Central memory CD8-positive, alpha-beta T cell (primary cell): Measurements from ENCODE around the gene ELOVL1.
A peak's percentile ranks its signal among the peaks of the same experiment; 100 is the strongest.
"Not testable (repeated sequence)": the region's sequence is repeated elsewhere in the genome, so short reads cannot be mapped to it uniquely, and the experiment has no call there.

Source experiments
- ATAC-seq: fragments of 150-1000 bp; cut with Tn5 transposase; replicated peaks from 2 replicates; pipeline ENCODE4 v1.10.0; 2022; ENCODE audit warnings: mild to moderate bottlenecking, moderate FRiP score, moderate number of reproducible peaks; ENCODE audit not compliant: poor library complexity, severe bottlenecking; ENCODE audit errors: extremely low read depth
- DNase-seq, 2 donors: peaks; one replicate each; pipeline ENCODE4 v3.0.0; 2021; ENCODE audit warnings: low spot score in 2 of 2
- H3K27ac Mint-ChIP-seq: one replicate; pipeline ENCODE4 v1.8.0; 2022; ENCODE audit warnings: low read depth, mild to moderate bottlenecking, moderate library complexity, mixed read lengths
- H3K27me3 Mint-ChIP-seq: one replicate; pipeline ENCODE4 v1.8.0; 2022; ENCODE audit warnings: mixed read lengths
- H3K36me3 Mint-ChIP-seq: one replicate; pipeline ENCODE4 v1.8.0; 2022; ENCODE audit warnings: mild to moderate bottlenecking, moderate library complexity, mixed read lengths; ENCODE audit not compliant: insufficient read depth
- H3K4me1 Mint-ChIP-seq: one replicate; pipeline ENCODE4 v1.8.0; 2022; ENCODE audit warnings: mixed read lengths
- H3K4me3 Mint-ChIP-seq: one replicate; pipeline ENCODE4 v1.8.0; 2022; ENCODE audit warnings: mild to moderate bottlenecking, moderate library complexity, mixed read lengths
- H3K9me3 Mint-ChIP-seq: one replicate; pipeline ENCODE4 v1.8.0; 2022; ENCODE audit warnings: mixed read lengths

ELOVL1 gene

DNA sequence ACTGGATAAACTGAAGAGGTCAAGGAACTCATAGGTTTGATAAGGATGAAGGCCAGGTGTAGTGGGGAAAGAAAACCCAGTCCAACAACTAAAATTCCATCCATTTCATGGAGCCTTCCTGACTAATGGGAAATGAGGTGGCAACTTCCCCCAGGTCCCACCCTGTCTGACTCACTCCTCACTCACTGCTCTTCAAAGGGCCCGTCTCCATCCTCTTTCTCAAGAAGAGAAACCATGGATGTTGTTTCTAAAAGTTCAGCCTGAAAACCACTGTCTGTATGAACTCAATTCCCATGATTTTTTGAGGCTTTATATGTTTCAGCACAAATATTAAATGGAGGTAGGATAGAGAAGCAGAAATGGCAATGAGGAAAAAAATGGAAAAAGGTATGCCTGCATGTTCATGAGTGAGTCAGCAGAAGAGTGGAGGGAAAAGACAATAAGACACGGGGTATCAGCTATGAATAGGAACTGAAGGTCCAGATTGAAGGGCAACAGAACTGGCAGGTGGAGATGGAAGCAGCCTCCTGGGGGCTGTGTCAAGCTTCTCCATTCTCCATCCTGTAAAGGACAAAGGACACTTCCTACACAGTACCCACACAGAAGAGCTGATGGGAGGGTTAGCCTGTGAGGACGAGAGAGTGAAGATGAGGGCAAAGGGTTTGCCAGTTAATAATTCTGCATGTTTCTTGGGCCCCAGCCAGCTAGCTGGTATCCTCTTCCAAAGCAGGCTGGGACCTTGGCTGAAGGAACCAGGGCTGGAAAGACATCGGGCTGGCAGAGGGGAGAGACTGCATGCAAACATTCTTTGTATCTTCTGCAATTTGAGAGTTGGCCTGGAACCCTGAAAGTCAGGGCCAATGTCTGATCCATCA, 5.5 kb upstream of the ELOVL1 start:
- no peak overlapping the region for H3K27ac Mint-ChIP-seq
- no peaks in the 10 kb centered on the region for H3K9me3 Mint-ChIP-seq
- H3K27me3 Mint-ChIP-seq, result no peaks in the 10 kb centered on the region
- DNase-seq (no peak), ATAC-seq (no peak)
- no peak overlapping the region for H3K4me3 Mint-ChIP-seq
- peaks cover 18% of the 10 kb centered on the region for H3K4me1 Mint-ChIP-seq
- peaks cover 1% of the 10 kb centered on the region for H3K36me3 Mint-ChIP-seq

DNA sequence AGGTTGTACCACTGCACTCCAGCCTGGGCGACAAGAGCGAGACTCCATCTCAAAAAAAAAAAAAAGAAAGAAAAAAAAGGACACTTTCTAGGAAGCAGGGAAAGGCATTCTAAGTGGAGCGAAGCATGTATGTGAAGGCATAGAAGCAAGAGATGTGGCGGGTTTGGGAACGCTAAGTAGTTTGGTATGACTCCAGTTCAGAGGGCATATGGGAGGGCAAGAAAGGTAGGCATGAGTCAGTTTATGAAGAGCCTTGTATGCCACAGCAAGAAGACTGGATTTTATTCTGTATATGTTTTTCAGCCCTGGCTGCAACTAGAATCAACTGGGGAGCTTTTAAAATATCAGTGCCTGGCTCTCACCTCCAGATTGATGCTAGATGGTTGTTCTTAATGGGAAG, 4.4 kb upstream of the ELOVL1 start:
- Mint-ChIP-seq H3K4me1 (peaks cover 23% of the 10 kb centered on the region), H3K36me3 (peaks cover 3% of the 10 kb centered on the region), H3K4me3 (no peak overlapping the region), H3K27ac (no peak overlapping the region), H3K27me3 (no peaks in the 10 kb centered on the region), H3K9me3 (no peaks in the 10 kb centered on the region)
- DNase-seq, result no peak
- no peak for ATAC-seq

DNA sequence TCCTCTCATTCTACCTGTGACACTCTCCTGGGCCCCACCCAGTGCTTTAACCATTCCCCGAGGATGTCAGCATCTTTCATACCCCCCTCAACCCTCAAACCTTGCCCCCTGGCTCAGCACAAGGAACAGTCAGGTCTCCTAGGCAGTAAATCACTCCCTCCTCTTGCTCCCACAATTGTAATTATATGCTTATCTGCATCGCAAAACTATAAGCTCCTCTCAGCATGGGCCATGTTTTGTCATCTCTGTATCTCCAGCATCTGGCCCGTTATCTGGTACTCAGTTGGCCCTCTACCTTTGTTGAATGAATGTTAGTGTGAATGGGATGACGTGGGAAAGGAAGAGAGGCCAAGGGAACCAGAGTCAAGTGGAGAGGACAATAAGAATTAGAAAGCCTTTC, 2.8 kb upstream of the ELOVL1 start:
- no peaks in the 10 kb centered on the region for H3K9me3 Mint-ChIP-seq
- no peak for DNase-seq
- H3K27ac Mint-ChIP-seq, result no peak overlapping the region
- no peak for ATAC-seq
- H3K36me3 Mint-ChIP-seq, result peaks cover 5% of the 10 kb centered on the region
- no peak overlapping the region for H3K4me3 Mint-ChIP-seq
- peaks cover 35% of the 10 kb centered on the region for H3K4me1 Mint-ChIP-seq
- H3K27me3 Mint-ChIP-seq, result no peaks in the 10 kb centered on the region

GRCh38 chr1:43369779-43370178, 2.0 kb upstream of the ELOVL1 start:
- not testable (repeated sequence) for H3K27ac Mint-ChIP-seq, ATAC-seq, DNase-seq, H3K4me3 Mint-ChIP-seq, H3K27me3 Mint-ChIP-seq, H3K9me3 Mint-ChIP-seq, H3K36me3 Mint-ChIP-seq
- peaks cover 39% of the 10 kb centered on the region for H3K4me1 Mint-ChIP-seq

- DNase-seq (no peak), ATAC-seq (no peak)
- no peaks in the 10 kb centered on the region for H3K27me3 Mint-ChIP-seq
- H3K4me1 Mint-ChIP-seq, result peaks cover 44% of the 10 kb centered on the region
- peaks cover 10% of the 10 kb centered on the region for H3K36me3 Mint-ChIP-seq
- H3K9me3 Mint-ChIP-seq, result no peaks in the 10 kb centered on the region
- peak overlapping the region; percentile 86 for H3K4me3 Mint-ChIP-seq
- H3K27ac Mint-ChIP-seq, result peak overlapping the region; percentile 92
These were observed 822 bp upstream of the ELOVL1 start for GRCh38 chr1:43368646-43369020.

DNA sequence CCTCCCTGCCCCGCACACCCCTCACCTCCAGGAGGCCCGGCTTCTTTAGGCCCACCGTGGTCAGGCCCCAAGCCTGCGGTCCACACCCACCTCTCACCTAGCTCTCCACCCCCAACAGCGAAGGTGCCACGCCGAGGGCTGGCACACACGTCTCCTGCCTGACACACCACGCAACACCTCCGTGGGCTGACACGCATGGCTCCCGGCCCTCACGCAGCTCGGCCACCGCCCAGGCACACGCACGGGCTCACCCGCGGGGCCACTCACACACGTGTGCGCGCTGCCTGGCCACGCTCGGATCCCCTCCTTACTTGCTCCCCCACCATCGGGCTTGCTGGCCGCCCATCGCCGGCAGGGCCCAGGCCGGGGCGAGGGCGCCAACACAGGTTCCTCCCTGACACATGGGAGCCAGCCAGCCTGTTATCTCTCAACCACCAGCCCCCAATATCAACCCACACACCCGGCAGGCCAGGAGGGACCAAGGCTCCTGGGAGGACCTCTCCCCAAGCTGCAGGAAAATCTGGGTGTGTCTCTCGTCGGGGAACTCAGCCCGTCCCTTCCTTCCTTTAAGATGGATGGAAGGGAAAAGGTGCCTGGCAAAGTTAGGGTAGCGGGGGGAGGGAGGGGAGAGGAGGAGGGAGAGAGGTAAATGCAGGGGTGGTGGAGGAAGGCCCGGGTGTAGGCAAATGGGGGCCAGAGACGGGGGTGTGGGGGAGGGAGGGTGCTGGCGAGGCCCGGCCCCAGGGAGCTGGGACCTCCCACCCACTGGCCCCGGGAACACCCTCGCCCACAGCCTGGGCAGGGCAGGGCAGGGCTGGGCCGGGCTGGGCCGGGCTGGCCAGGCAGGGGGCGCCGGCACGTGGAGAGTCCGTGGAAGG, 546 bp downstream of the ELOVL1 start:
- Mint-ChIP-seq H3K4me1 (peaks cover 44% of the 10 kb centered on the region), H3K36me3 (peaks cover 20% of the 10 kb centered on the region)
- peak in 1 of 2 donors; percentile 16 for DNase-seq

DNA sequence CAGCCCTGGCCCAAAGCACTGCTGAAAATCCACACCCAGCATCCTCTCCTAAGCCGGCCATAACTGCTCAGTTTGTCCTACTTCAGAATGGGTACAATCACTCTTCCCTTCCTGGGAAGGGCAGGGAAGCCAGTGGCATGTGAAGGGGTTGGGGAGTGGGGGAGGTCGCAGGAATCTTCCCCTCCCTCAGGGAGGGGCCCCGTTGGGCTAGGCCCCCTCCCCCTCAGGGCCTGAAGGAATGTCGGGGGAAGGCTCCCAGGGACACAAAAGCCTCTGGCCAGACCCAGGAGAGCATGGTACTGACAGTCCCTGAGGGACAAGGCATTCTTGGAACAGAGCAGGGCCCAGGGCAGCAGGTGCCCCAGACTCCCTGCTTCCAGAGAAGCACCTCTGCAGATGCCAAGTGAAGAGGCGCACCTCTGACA, 1.2 kb downstream of the ELOVL1 start:
- peak overlapping the region; percentile 97 for H3K27ac Mint-ChIP-seq
- H3K36me3 Mint-ChIP-seq, result peaks cover 20% of the 10 kb centered on the region
- DNase-seq (no peak), ATAC-seq (no peak)
- peaks cover 44% of the 10 kb centered on the region for H3K4me1 Mint-ChIP-seq
- H3K9me3 Mint-ChIP-seq, result no peaks in the 10 kb centered on the region
- no peaks in the 10 kb centered on the region for H3K27me3 Mint-ChIP-seq
- peak overlapping the region; percentile 86 for H3K4me3 Mint-ChIP-seq

More for the DNA sequence above, 546 bp downstream of the ELOVL1 start:
- peak overlapping the region; percentile 86 for H3K4me3 Mint-ChIP-seq
- H3K27me3 Mint-ChIP-seq, result no peaks in the 10 kb centered on the region
- H3K9me3 Mint-ChIP-seq, result no peaks in the 10 kb centered on the region
- peak overlapping the region; percentile 97 for H3K27ac Mint-ChIP-seq
- ATAC-seq, result peak; percentile 38

DNA sequence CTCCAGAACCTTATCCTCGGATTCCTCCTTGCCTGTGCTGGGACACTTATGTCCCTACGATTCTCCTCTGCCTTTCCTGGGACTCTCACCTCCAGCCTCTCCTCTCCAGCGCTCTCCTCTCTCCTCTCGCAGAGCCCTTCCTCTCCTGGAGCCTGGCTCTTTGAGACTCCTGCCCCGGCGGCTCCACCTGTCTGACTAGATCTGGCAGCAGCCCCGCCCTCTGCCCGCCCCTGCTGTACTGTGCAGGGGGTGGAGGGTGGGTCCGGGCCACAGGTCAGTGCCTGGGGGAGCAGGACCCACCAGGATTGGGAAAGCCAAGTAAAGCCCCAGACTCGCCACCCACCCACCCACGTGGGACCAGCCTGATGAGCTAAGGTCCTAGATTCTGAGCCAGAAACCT, 1.6 kb downstream of the ELOVL1 start:
- no peak for DNase-seq
- Mint-ChIP-seq H3K9me3 (no peaks in the 10 kb centered on the region), H3K4me3 (peak overlapping the region; percentile 86), H3K27me3 (no peaks in the 10 kb centered on the region), H3K4me1 (peaks cover 44% of the 10 kb centered on the region), H3K27ac (peak overlapping the region; percentile 97), H3K36me3 (peaks cover 20% of the 10 kb centered on the region)
- no peak for ATAC-seq

GRCh38 chr1:43365678-43366077, 2.1 kb downstream of the ELOVL1 start:
- Mint-ChIP-seq H3K36me3 (peaks cover 20% of the 10 kb centered on the region), H3K4me3 (peak overlapping the region; percentile 86), H3K4me1 (peaks cover 42% of the 10 kb centered on the region), H3K9me3 (no peaks in the 10 kb centered on the region), H3K27me3 (no peaks in the 10 kb centered on the region), H3K27ac (peak overlapping the region; percentile 97)
- ATAC-seq (no peak), DNase-seq (no peak)

DNA sequence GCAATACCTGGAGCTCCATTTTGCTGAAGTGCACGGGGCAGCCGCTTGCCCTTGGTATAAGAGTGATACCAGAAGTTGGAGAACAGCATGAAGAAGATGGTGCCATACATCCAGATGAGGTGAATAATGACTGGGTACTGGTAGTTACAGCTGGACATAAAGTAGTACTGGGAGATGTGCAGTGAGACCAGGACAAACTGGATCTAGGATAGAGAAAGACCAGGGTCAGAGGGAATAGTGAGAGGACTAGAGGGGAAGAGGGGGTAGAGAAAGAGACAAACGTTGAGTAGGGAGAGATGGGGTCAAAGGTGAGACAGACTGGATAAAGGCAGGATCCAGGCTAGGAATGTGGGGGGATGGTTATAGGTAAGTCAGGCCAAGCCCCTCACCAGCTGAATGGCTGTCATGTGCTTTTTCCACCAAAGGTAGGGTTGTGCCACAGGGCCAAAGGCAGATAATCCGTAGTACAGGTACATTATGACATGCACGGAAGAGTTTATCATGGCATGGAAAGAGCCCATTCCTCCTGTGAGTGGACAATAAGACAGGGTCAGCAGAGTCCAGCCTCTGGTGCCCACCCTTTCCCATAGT, 3.8 kb downstream of the ELOVL1 start:
- H3K36me3 Mint-ChIP-seq, result peaks cover 20% of the 10 kb centered on the region

DNA sequence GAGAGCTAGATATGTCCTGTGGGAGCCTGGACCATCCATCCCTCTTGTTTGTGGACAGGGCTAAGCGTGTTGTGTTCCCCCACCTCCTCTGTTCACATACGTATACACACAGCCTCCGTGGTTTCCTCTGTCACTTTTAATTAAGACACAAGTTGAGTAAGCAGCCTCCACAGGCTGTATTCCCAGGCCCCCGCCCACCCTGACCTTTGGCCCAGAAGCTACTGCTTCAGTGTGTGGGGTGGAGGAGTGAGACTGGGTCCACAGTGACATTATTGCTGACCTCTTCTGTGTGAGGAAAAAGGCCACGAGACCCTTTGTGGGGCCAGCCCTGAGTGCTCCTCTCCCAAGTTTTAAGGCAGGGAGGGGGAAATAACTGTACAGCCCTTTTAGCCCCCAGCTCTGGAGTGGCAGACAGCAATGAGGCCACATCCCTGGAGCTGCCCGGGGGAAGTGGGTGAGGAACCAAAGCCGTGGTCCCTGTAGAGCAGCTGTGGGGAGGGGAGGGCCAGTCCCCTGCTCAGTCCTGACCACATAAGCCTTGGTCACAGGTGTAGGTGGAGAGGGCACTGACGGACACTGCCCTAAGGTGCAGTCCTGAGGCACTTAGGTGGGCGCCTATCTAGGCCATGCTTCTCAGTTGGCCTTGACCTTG, 4.4 kb downstream of the ELOVL1 start:
- Mint-ChIP-seq H3K9me3 (no peaks in the 10 kb centered on the region), H3K4me3 (no peak overlapping the region), H3K27ac (no peak overlapping the region), H3K27me3 (no peaks in the 10 kb centered on the region), H3K36me3 (peaks cover 22% of the 10 kb centered on the region), H3K4me1 (peaks cover 48% of the 10 kb centered on the region)
- no peak for ATAC-seq
- DNase-seq, result no peak

More for the DNA sequence above, 3.8 kb downstream of the ELOVL1 start:
- Mint-ChIP-seq H3K27ac (peak overlapping the region; percentile 26), H3K27me3 (no peaks in the 10 kb centered on the region), H3K4me1 (peaks cover 47% of the 10 kb centered on the region), H3K4me3 (no peak overlapping the region), H3K9me3 (no peaks in the 10 kb centered on the region)
- DNase-seq, result no peak
- ATAC-seq, result no peak

DNA sequence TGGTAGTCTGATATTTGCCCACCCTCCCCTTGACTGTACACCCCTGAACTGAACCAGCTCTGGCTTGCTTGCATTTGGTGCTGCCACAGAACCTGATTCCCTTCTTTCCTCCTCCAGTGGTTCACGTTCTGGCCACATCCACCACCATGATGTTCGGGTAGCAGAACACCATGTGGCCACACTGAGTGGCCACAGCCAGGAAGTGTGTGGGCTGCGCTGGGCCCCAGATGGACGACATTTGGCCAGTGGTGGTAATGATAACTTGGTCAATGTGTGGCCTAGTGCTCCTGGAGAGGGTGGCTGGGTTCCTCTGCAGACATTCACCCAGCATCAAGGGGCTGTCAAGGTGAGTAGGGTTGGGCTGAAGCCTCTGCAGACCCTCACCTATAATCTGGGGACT, 7.2 kb downstream of the ELOVL1 start:
- ATAC-seq (no peak), DNase-seq (no peak)
- Mint-ChIP-seq H3K4me1 (peaks cover 34% of the 10 kb centered on the region), H3K36me3 (peaks cover 18% of the 10 kb centered on the region), H3K4me3 (no peak overlapping the region), H3K27ac (no peak overlapping the region), H3K27me3 (no peaks in the 10 kb centered on the region), H3K9me3 (no peaks in the 10 kb centered on the region)
